GM21367 (cell line): ENCODE data around the gene SPATS1.
"Not testable (repeated sequence)": the region's sequence is repeated elsewhere in the genome, so short reads cannot be mapped to it uniquely, and the experiment has no call there.

Experiments used
- ATAC-seq: cut with Tn5 transposase; IDR thresholded peaks from one replicate; pipeline ENCODE4 v1.9.1; 2021; ENCODE audit not compliant: unreplicated experiment

The SPATS1 gene

GRCh38 chr6:44341095-44341890 is 1.2 kb upstream of the SPATS1 start:
- no peak for ATAC-seq

DNA sequence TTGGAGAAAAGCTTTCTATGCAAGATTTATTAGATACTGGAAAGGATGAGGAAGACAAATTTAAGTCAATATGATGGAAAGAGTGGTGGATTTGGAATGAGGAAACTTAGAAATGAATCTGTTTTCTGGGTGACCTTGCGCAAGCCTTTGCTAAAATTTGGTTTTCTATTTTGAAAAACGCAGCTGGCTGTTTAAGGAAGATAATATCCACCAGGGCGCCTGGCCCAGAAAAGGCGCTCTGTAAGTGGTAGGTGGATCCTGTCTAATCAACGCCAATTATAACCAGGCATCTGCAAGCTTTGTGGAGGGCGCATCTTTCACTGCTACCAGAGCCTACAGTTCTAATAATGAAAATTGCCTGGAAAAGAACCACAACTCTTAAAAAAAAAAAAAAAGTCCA is 398 bp upstream of the SPATS1 start:
- no peak for ATAC-seq

DNA sequence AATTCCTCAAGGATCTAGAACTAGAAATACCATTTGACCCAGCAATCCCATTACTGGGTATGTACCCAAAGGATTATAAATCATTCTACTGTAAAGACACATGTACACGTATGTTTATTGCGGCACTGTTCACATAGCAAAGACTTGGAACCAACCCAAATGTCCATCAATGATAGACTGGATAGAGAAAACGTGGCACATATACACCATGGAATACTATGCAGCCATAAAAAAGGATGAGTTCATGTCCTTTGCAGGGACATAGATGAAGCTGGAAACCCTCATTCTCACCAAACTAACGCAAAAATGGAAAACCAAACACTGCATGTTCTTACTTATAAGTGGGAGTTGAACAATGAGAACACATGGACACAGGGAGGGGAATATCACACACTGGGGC is 4.4 kb downstream of the SPATS1 start:
- ATAC-seq = not testable (repeated sequence)

DNA sequence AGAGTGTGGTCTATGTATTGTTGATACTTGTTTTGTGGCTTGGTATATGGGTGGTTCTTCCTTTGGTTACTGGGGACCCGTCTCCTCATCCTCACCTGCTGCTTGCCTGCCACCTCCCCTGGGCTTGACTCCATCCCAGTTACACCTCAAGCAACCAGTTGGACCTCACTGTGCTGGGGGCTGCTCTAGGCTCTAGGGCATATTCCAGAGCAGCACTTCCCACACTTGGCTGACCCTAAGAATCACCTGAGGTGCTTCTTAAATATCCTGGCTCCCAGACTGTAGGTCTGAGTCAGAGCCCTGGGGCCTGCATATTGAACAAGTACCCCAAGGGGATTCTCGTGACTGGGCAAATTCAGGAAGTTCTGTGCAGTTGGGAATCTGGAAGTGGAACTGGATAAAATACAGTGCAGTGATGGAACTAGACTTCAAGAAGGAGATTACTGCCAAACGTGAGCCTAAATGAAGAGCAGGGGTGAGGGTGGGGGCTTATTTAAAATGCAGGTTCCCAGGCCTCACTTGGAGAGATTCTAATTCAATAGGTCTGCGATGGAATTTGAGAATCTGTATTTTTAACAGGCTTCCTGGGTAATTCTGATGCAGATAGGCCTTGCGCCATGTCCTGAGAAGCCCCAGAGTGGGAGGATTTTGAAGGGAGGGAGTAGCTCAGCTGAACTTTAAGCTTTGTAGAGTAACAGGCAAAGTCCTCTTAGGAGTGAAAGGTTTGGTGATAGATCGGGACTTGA is 7.6 kb downstream of the SPATS1 start:
- ATAC-seq = no peak

DNA sequence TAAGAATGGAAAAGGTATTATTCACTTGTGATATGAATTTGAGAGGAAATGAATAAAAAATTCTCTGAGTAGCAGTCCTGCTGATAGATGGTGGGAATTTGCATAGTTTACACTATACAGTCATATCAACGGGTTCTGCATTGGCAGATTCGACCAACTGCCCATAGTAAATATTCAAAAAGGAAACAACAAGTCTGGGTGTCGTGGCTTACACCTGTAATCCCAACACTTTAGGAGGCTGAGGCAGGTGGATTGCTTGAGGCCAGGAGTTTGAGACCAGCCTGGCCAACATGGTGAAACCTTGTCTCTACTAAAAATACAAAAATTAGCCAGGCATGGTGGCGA is 8.2 kb downstream of the SPATS1 start:
- not testable (repeated sequence) for ATAC-seq

DNA sequence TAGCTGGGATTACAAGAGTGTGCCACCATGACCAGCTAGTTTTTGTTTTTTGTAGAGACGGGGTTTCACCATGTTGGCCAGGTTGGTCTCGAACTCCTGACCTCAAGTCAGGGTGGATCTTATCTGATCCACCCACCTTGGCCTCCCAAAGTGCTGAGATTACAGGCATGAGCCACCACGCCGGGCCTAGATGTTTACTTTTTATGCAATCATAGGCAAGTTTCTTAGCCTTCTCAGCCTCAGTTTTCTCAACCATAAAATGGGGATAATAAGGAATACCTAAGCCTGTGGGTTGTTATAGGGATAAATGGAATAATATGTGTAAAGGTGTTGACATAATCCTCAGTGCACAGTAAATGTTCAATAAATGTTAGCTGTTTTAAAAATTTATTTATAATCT is 9.8 kb downstream of the SPATS1 start:
- ATAC-seq = no peak

- no peak for ATAC-seq
Observed at GRCh38 chr6:44353336-44353735, 10.9 kb downstream of the SPATS1 start.

DNA sequence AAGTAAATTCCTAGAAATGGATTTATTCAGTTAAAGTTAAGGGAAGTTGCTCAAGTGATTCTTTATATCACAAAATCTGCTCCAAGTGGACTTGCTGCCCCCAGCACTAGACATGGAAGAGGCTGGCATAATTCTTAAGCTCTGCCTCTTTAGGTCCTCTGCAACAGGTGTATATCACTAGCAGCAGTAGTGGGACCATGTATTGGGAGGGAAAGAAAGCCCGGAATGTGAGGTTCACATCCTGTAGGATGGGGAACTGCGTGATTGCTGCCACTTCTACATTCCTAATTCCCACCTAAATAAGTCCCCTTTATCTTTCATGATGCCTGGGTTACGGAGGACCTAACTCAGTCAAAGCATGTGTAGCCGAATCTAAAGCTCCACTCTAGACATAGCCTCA is 13.2 kb downstream of the SPATS1 start:
- ATAC-seq = no peak

GRCh38 chr6:44356487-44356886 is 14.0 kb downstream of the SPATS1 start:
- no peak for ATAC-seq

DNA sequence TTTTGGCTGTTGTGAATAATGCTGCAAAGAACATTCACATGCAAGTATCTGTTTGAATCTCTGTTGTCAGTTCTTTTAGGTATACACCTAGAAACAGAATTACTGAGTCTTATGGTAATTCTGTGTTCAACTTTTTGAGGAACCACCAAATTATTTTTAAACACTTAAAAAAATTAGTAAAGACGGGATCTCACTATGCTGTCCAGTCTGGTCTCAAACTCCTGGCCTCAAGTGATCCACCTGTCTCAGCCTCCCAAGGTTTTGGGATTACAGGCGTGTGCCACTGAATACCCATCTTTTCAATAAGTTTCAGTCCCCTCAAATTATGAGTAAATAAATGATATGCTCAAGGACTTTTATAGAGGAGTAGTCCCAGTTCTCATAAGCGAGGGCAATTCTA is 17.5 kb downstream of the SPATS1 start:
- no peak for ATAC-seq

DNA sequence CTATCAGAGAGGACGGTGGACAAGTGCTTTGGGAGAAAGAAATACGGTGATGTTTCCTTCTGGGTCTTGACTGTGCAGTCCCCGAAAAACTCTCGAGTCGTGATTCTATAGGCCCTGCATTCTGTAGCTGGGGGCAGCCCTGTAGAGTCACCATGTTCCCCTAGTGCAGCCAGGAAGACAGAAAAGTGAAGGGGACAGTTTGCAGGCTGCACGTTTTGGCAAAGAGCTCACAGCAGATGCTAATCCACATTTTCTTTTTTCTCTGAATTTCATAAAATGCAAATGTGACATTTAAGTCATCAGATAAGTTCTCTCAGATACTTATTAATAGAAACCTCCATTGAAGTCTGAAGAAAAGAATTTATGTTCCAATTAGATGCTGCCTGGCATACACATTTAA is 19.5 kb downstream of the SPATS1 start:
- ATAC-seq = no peak

- no peak for ATAC-seq
Observed at GRCh38 chr6:44363377-44363926, 21.0 kb downstream of the SPATS1 start.

- ATAC-seq = no peak
Observed at GRCh38 chr6:44366781-44367180, 24.3 kb downstream of the SPATS1 start.

GRCh38 chr6:44367681-44368080 is 25.2 kb downstream of the SPATS1 start:
- no peak for ATAC-seq

GRCh38 chr6:44373051-44373450 is 30.6 kb downstream of the SPATS1 start:
- ATAC-seq = no peak

- no peak for ATAC-seq
Observed at GRCh38 chr6:44373787-44374186, 31.3 kb downstream of the SPATS1 start.

- no peak for ATAC-seq
Observed at GRCh38 chr6:44375071-44375470, 32.6 kb downstream of the SPATS1 start.

DNA sequence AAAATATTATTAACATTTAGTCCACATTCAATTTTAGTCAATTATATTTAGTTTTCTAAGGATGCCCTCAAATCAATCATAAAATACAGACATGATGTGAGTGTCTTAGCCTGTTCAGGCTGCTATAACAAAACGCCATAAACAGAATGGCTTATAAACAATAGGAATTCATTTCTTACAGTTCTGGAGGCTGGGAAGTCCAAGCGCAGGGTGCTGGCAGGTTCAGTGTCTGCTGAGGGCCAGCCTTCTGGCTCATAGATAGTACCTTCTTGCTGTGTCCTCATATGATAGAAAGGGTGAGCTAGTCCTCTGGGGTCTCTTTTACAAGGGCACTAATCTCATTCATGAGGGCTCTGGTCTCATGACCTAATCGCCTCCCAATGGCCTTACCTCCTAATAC is 35.0 kb downstream of the SPATS1 start:
- ATAC-seq = no peak

- no peak for ATAC-seq
Observed at GRCh38 chr6:44377971-44378370, 35.5 kb downstream of the SPATS1 start.

DNA sequence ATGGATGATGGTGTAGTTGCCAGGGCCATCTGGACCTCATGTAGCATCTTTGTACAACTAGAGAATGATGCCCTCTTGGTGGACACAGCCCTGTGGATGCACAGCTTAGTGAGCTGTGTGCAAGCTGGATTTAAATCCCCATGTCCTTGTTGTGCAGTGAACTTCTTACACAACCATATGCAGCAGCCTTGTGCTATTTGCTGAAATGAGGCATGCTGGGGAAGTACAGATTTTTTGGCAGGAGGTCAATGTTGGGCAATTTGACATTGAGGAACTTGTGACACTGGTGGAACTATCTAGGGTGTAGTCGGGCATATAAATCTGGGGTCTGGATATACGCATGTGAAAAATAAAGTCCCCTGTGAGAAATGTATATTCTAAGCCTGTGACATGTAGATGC is 39.3 kb downstream of the SPATS1 start:
- ATAC-seq = no peak

GRCh38 chr6:44386364-44386928 is 44.0 kb downstream of the SPATS1 start:
- no peak for ATAC-seq

- peak; percentile 3 for ATAC-seq
Observed at GRCh38 chr6:44386929-44387345, 44.5 kb downstream of the SPATS1 start.
